Measurements from ENCODE around the gene TSR3.

The TSR3 gene

GRCh38 chr16:1308036-1308976, 43.4 kb downstream of the TSR3 start:
- no peak for DNase-seq (ENCODE audit: low read depth)

- no peak for DNase-seq (ENCODE audit: low read depth)
These were observed 45.3 kb downstream of the TSR3 start for GRCh38 chr16:1306334-1306733.

GRCh38 chr16:1305823-1306222, 45.9 kb downstream of the TSR3 start:
- no peak for DNase-seq (ENCODE audit: low read depth)

- DNase-seq (ENCODE audit: low read depth), result no peak
These were observed 50.1 kb downstream of the TSR3 start for GRCh38 chr16:1301562-1301961.

- DNase-seq (ENCODE audit: low read depth), result peak; percentile 52
These were observed 50.8 kb downstream of the TSR3 start for GRCh38 chr16:1300664-1301476.

GRCh38 chr16:1299868-1300203, 51.8 kb downstream of the TSR3 start:
- no peak for DNase-seq (ENCODE audit: low read depth)
